ENCODE data around the gene KLF1.

The KLF1 gene

GRCh38 chr19:12867120-12868099 lies 19.6 kb downstream of the KLF1 start:
- peaks cover 5% of the 10 kb centered on the region; the same call in 1 of the 2 replicates for H3K79me2 ChIP-seq (ENCODE audit: insufficient read depth, low read length)
- H3K4me2 ChIP-seq (ENCODE audit: low read depth, low read length, poor library complexity, severe bottlenecking) = peak overlapping the region; percentile 83
- H2AFZ ChIP-seq (ENCODE audit: low read length) = peak overlapping the region; percentile 91
- no peaks in the 10 kb centered on the region for H3K9me3 ChIP-seq (ENCODE audit: insufficient read depth, low read depth, low read length)
- peak overlapping the region; percentile 69 for H3K9ac ChIP-seq (ENCODE audit: low read depth, low read length, poor library complexity, severe bottlenecking)
- no peaks in the 10 kb centered on the region for H3K9me2 ChIP-seq (replicated peaks; ENCODE audit: low read depth, low read length)
- no peaks in the 10 kb centered on the region for H3F3A ChIP-seq (ENCODE audit: low read depth)
- H3K4me1 ChIP-seq (ENCODE audit: insufficient read depth, low read length, poor library complexity, severe bottlenecking) = peaks cover 16% of the 10 kb centered on the region
- H3K36me3 ChIP-seq (ENCODE audit: insufficient read depth, low read length) = no peaks in the 10 kb centered on the region
- TF ChIP-seq CTCF (conservative IDR thresholded peaks at IDR 0.05; ENCODE audit: low read length) (0 out of 2 replicates have a peak, but pooled peaks have one; percentile 29), EZH2phosphoT487 (IDR thresholded peaks at IDR 0.05; ENCODE audit: borderline replicate concordance) (no peak)
- no peaks in the 10 kb centered on the region for H4K20me1 ChIP-seq (ENCODE audit: insufficient read depth, low read length, poor library complexity, severe bottlenecking)
- no peaks in the 10 kb centered on the region for H3K27me3 ChIP-seq (ENCODE audit: insufficient read depth, low read length, poor library complexity, severe bottlenecking)
- H3K4me3 ChIP-seq (ENCODE audit: low read length, poor library complexity, severe bottlenecking) = peak overlapping the region; percentile 80

- no peaks in the 10 kb centered on the region for H3F3A ChIP-seq (ENCODE audit: low read depth)
- H3K9me3 ChIP-seq (ENCODE audit: insufficient read depth, low read depth, low read length) = no peaks in the 10 kb centered on the region
- H3K36me3 ChIP-seq (ENCODE audit: insufficient read depth, low read length) = no peaks in the 10 kb centered on the region
- no peaks in the 10 kb centered on the region for H3K9me2 ChIP-seq (replicated peaks; ENCODE audit: low read depth, low read length)
- peak overlapping the region; percentile 80 for H3K4me3 ChIP-seq (ENCODE audit: low read length, poor library complexity, severe bottlenecking)
- peaks cover 5% of the 10 kb centered on the region; the same call in 1 of the 2 replicates for H3K79me2 ChIP-seq (ENCODE audit: insufficient read depth, low read length)
- H4K20me1 ChIP-seq (ENCODE audit: insufficient read depth, low read length, poor library complexity, severe bottlenecking) = no peaks in the 10 kb centered on the region
- no peaks in the 10 kb centered on the region for H3K27me3 ChIP-seq (ENCODE audit: insufficient read depth, low read length, poor library complexity, severe bottlenecking)
- H2AFZ ChIP-seq (ENCODE audit: low read length) = peak overlapping the region; percentile 91
- no peak for TF ChIP-seq EZH2phosphoT487 (IDR thresholded peaks at IDR 0.05; ENCODE audit: borderline replicate concordance)
- no peak for TF ChIP-seq CTCF (conservative IDR thresholded peaks at IDR 0.05; ENCODE audit: low read length)
- peak overlapping the region; percentile 69 for H3K9ac ChIP-seq (ENCODE audit: low read depth, low read length, poor library complexity, severe bottlenecking)
- H3K4me1 ChIP-seq (ENCODE audit: insufficient read depth, low read length, poor library complexity, severe bottlenecking) = peaks cover 16% of the 10 kb centered on the region
- H3K4me2 ChIP-seq (ENCODE audit: low read depth, low read length, poor library complexity, severe bottlenecking) = peak overlapping the region; percentile 83
These were observed 20.4 kb downstream of the KLF1 start for GRCh38 chr19:12866416-12867119.

GRCh38 chr19:12865746-12866415 lies 21.1 kb downstream of the KLF1 start:
- Histone ChIP-seq H3K79me2 (ENCODE audit: insufficient read depth, low read length) (peaks cover 5% of the 10 kb centered on the region; the same call in 1 of the 2 replicates), H3K4me3 (ENCODE audit: low read length, poor library complexity, severe bottlenecking) (no peak overlapping the region), H3F3A (ENCODE audit: low read depth) (no peaks in the 10 kb centered on the region), H2AFZ (ENCODE audit: low read length) (no peak overlapping the region), H3K9ac (ENCODE audit: low read depth, low read length, poor library complexity, severe bottlenecking) (no peak overlapping the region), H3K4me2 (ENCODE audit: low read depth, low read length, poor library complexity, severe bottlenecking) (no peak overlapping the region), H3K36me3 (ENCODE audit: insufficient read depth, low read length) (no peaks in the 10 kb centered on the region), H3K9me3 (ENCODE audit: insufficient read depth, low read depth, low read length) (no peaks in the 10 kb centered on the region), H3K27me3 (ENCODE audit: insufficient read depth, low read length, poor library complexity, severe bottlenecking) (no peaks in the 10 kb centered on the region), H3K4me1 (ENCODE audit: insufficient read depth, low read length, poor library complexity, severe bottlenecking) (peaks cover 16% of the 10 kb centered on the region), H4K20me1 (ENCODE audit: insufficient read depth, low read length, poor library complexity, severe bottlenecking) (no peaks in the 10 kb centered on the region), H3K9me2 (replicated peaks; ENCODE audit: low read depth, low read length) (no peaks in the 10 kb centered on the region)
- TF ChIP-seq EZH2phosphoT487 (IDR thresholded peaks at IDR 0.05; ENCODE audit: borderline replicate concordance) (no peak), CTCF (conservative IDR thresholded peaks at IDR 0.05; ENCODE audit: low read length) (no peak)

Measured in Loucy (cell line).